Aortic smooth muscle cell (primary cell): ENCODE data around the gene NKIRAS1. TPM values are rescaled to one million over a fixed set of nuclear protein-coding genes. Genes with fewer than 3 reads are reported as not detected.

Experiments used
- total RNA-seq: library from RNA; depleted of rRNA; stranded (reverse); fragments of >200 nt; gene quantifications from 2 replicates; pipeline ENCODE4 v1.2.3, GENCODE V29; 2014

NKIRAS1 gene
- 16.7 and 18.8 TPM in 2 replicates for total RNA-seq

DNA sequence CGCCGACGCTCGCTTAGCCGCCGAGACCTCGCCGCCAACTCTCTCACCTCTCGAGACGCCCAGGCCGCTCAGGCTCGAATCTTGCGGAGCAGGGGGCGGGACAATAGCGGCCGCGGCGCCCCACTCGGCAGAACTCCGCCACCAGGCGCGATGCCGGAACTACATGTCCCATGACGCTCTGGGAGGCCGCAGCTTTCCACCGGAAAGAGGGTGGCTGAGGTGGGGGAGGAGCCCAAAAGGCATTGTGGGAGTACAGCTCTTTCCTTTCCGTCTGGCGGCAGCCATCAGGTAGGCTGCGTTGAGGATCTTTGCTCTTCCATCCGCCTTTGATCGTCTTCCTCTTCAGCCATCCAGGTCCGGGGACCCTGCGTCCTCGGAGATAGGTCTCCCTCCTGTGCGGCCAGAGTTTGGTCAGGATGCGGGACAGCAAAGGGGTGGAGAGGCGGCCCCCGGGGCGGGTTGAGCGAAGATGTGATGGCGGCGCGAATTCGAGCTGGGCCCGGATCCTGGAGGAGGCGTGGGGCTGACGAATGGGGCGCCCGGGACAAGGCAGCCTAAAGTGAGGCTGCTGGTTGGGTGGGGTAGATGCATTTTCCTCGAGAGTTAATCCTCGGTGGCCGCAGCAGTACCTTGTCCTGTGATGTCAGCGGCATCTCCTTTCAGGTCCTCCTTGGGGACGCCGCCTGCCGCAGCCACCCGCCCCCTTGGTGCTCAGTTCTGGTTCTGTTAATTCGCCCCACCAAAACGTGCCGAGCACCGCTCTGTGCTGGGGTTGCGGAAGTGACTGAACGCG, at the start of gene NKIRAS1, which contains the start of gene RPL15:
NKIRAS1 (minus strand) TSS at position 105 of the 793 bp plus-strand sequence. CDS start 6,086 bp downstream, outside the sequence.
RPL15 (plus strand) TSS at position 247 of the 793 bp plus-strand sequence. CDS start 728 bp downstream, outside the sequence.

DNA sequence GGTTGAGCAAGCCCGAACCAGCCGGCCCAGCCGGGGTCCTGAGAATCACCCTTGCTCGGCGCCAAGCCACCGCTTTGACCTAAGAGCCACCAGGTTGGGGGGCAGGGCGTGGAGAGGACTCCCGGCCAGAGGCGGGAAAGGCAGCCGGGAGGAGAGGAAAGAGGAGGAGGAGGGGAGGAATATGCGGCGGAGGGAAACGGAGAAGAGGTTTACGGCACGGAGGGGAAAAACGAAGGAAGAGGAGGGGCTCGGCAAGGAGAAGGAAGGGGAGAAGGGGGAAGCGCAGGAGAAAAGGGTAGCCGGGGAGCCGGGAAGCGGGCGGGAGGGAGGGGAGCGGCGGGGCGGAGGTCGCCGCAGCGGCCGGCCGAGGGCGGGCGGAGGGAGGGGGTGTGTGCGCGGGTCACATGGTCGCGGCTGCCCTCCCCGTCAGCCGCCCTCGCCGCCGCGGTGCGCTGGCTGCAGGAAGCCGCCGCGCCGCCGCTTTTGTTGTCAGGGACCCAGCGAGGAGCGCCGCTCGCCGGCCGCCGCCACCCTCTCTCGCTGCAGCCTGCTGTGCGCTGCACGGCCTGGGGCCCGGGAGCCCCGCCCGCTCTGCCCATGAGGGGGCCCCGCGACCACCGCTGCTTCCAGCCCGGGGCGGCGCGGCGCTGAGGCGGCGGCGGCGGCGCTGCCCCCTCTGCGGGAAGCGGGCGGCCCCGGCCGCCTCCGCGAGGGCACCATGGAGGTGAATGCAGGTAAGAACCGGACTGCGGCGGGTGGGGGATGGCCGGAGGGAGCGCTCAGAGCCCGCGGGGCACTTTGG, 28.3 kb upstream of the NKIRAS1 start, which contains the start of gene NR1D2:
NR1D2 (plus strand) TSS at position 426 of the 802 bp plus-strand sequence; CDS start at position 719, 293 bp downstream.

Other genes starting within 250 kb of the NKIRAS1 start
- 69.8 and 83.3 TPM in 2 replicates for gene UBE2E1, start 111.0 kb downstream of the NKIRAS1 start, total RNA-seq
- 1,592 and 1,778 TPM in 2 replicates for gene RPL15, start 142 bp upstream of the NKIRAS1 start, total RNA-seq
- 50.6 and 70.0 TPM in 2 replicates for gene NR1D2, start 28.3 kb upstream of the NKIRAS1 start, total RNA-seq